B cell (primary cell): ENCODE results near the gene PTPN23. TPM values are rescaled to one million over a fixed set of nuclear protein-coding genes. Genes with fewer than 3 reads are reported as not detected.

Experiments used
- ATAC-seq: fragments of 200-7000 bp; cut with Tn5 transposase; one replicate; pipeline ENCODE4 v1.10.0; 2021; ENCODE audit warnings: low read depth, mild to moderate bottlenecking, moderate number of reproducible peaks, moderate library complexity
- CTCF ChIA-PET: fragments of 350-600 bp; sonication (Branson Sonifier 250); formaldehyde crosslinking; loops from one replicate; lab custom pipeline; 2021; ENCODE audit warnings: antibody characterized with exemption, inconsistent platforms; lab: Charles Lee
- POLR2A ChIA-PET: fragments of 350-600 bp; sonication (Branson Sonifier 250); formaldehyde crosslinking; loops from one replicate; lab custom pipeline; 2021; ENCODE audit warnings: antibody characterized with exemption; lab: Charles Lee
- DNase-seq: peaks from one replicate; pipeline ENCODE4 v3.0.0; 2013
- H2AFZ ChIP-seq: 2 replicates; pipeline ENCODE4 v1.6.1; 2012; ENCODE audit warnings: mild to moderate bottlenecking, low read depth, low read length; ENCODE audit not compliant: insufficient read depth, poor library complexity, severe bottlenecking
- H3K27ac ChIP-seq, 2 donors: 1 replicate in 1 of 2; 2 replicates in 1 of 2; pipeline ENCODE4 v1.5.1; 2012 to 2013; ENCODE audit warnings: low read length in 2 of 2, mild to moderate bottlenecking in 2 of 2, moderate library complexity in 1 of 2
- H3K27me3 ChIP-seq, 4 experiments: fragments of 200-600 bp in 1 of 4; sonication (generic) in 1 of 4; replicated peaks in 1 of 4; 1 replicate in 2 of 4; 2 replicates in 2 of 4; pipeline versions ENCODE4 v1.6.1 to v1.7.0; 2013 to 2016; ENCODE audit warnings: low read length in 3 of 4, mild to moderate bottlenecking in 2 of 4, mixed read lengths in 1 of 4, moderate library complexity in 1 of 4; ENCODE audit not compliant: insufficient read depth in 4 of 4, control insufficient read depth in 3 of 4; ENCODE audit errors: control extremely low read depth in 1 of 4
- H3K36me3 ChIP-seq, 2 experiments: replicated peaks in 1 of 2; 1 replicate in 1 of 2; 2 replicates in 1 of 2; pipeline versions ENCODE4 v1.6.1 to v1.7.1; 2013; ENCODE audit warnings: low read length in 1 of 2; ENCODE audit not compliant: insufficient read depth in 2 of 2, control insufficient read depth in 1 of 2; ENCODE audit errors: control extremely low read depth in 1 of 2, extremely low read depth in 1 of 2
- H3K4me1 ChIP-seq, 2 donors: fragments of 200-600 bp in 1 of 2; sonication (generic) in 1 of 2; 1 replicate in 1 of 2; 2 replicates in 1 of 2; pipeline versions ENCODE4 v1.5.1 to v1.6.1; 2013 to 2017; ENCODE audit warnings: low read length in 2 of 2; ENCODE audit not compliant: control insufficient read depth in 2 of 2, insufficient read depth in 2 of 2
- H3K4me2 ChIP-seq: replicated peaks from 2 replicates; pipeline ENCODE3; 2012; ENCODE audit warnings: mild to moderate bottlenecking, low read depth, low read length; ENCODE audit not compliant: poor library complexity, severe bottlenecking
- H3K4me3 ChIP-seq, 5 experiments: fragments of 200-600 bp in 1 of 5; sonication (generic) in 1 of 5; 1 replicate in 3 of 5; 2 replicates in 2 of 5; pipeline versions ENCODE4 v1.5.1 to v1.7.0; 2011 to 2016; ENCODE audit warnings: low read length in 4 of 5, mild to moderate bottlenecking in 4 of 5, low read depth in 2 of 5, control low read depth in 1 of 5, moderate library complexity in 1 of 5; ENCODE audit not compliant: insufficient read depth in 1 of 5; ENCODE audit errors: control extremely low read depth in 1 of 5, extremely low read depth in 1 of 5
- H3K79me2 ChIP-seq: fragments of 200-600 bp; sonication (generic); one replicate; pipeline ENCODE4 v1.6.0; 2016; ENCODE audit warnings: low read length; ENCODE audit not compliant: control insufficient read depth, insufficient read depth
- H3K9ac ChIP-seq: fragments of 200-600 bp; sonication (generic); 2 replicates; pipeline ENCODE4 v1.6.1; 2017; ENCODE audit warnings: mild to moderate bottlenecking, low read length, moderate library complexity
- H3K9me3 ChIP-seq, 3 donors: one replicate each; pipeline versions ENCODE4 v1.6.1 to v1.7.1; 2013; ENCODE audit warnings: low read length in 2 of 3; ENCODE audit not compliant: control insufficient read depth in 2 of 3, insufficient read depth in 1 of 3; ENCODE audit errors: control extremely low read depth in 1 of 3
- H4K20me1 ChIP-seq: 2 replicates; pipeline ENCODE4 v1.6.0; 2012; ENCODE audit warnings: mild to moderate bottlenecking, low read length; ENCODE audit not compliant: insufficient read depth, control insufficient read depth, poor library complexity, severe bottlenecking
- H3K27ac Mint-ChIP-seq: one replicate; pipeline ENCODE4 v1.8.0; 2021; ENCODE audit warnings: mixed read lengths
- H3K27me3 Mint-ChIP-seq: one replicate; pipeline ENCODE4 v1.8.0; 2021; ENCODE audit warnings: mixed read lengths
- H3K4me1 Mint-ChIP-seq: one replicate; pipeline ENCODE4 v1.8.0; 2021; ENCODE audit warnings: mixed read lengths
- H3K4me3 Mint-ChIP-seq: one replicate; pipeline ENCODE4 v1.8.0; 2021; ENCODE audit warnings: mixed read lengths
- H3K9me3 Mint-ChIP-seq: one replicate; pipeline ENCODE4 v1.8.0; 2022; ENCODE audit warnings: mixed read lengths; ENCODE audit not compliant: insufficient read depth
- CTCF ChIP-seq: fragments of 200-600 bp; IDR thresholded peaks from one replicate; pipeline ENCODE4 v1.8.0; 2022; ENCODE audit warnings: antibody characterized with exemption, mild to moderate bottlenecking
- EZH2 ChIP-seq: IDR thresholded peaks from 2 replicates; pipeline ENCODE4 v1.6.1; 2012; ENCODE audit warnings: borderline replicate concordance, low read depth, mild to moderate bottlenecking, moderate library complexity, low read length; ENCODE audit not compliant: insufficient read depth, poor library complexity, severe bottlenecking
- WGBS: methylation state at CpG from one replicate; pipeline ENCODE4 v1.1.5; 2013; ENCODE audit warnings: missing lambda C conversion rate; ENCODE audit not compliant: insufficient coverage; 5-methylcytosine and 5-hydroxymethylcytosine counted together
- intact Hi-C: fragments of 100-400 bp; cut with micrococcal nuclease; formaldehyde crosslinking; loops from one replicate; pipeline ENCODE4 v1.10.0; 2022
- polyA plus RNA-seq: library from polyadenylated mRNA; depleted of rRNA; stranded (reverse); fragments of >200 nt; gene quantifications from 2 replicates; pipeline ENCODE4 v1.2.3, GENCODE V29; 2012
- total RNA-seq, 2 donors: library from RNA; stranded (reverse); fragments of 120-200 nt in 1 of 2; gene quantifications; 1 replicate in 1 of 2; 2 replicates in 1 of 2; pipeline versions ENCODE4 v1.2.3 to v1.2.4, GENCODE V29; 2013 to 2022

The PTPN23 gene
- total and polyA plus RNA-seq, 2 donors (not counting 1 experiment from before 2014, with no cell fraction given) = 21.3 to 68.8 TPM

DNA sequence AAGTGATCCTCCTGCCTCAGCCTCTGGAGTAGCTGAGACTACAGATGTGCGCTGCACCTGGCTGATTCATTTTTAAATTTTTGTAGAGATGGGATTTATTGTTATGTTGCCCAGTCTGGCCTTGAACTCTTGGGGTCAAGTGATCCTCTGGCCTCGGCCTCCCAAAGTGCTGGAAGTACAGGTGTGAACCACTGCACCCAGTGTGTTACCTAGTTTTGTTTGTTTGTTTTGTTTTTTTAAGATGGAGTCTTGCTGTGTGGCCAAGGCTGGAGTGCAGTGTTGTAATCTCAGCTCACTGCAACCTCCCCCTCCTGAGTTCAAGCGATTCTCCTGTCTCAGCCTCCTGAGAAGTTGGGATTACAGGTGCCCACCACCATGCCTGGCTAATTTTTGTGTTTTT, 12.1 kb downstream of the PTPN23 start:
- Histone ChIP-seq H3K27ac (no peak overlapping the region), H3K36me3 (peaks cover 2 to 37% of the 10 kb centered on the region in 2 experiments), H4K20me1 (peaks cover 81% of the 10 kb centered on the region), H3K4me3 (no peak overlapping the region), H3K79me2 (peaks cover 92% of the 10 kb centered on the region), H3K9ac (no peak overlapping the region), H2AFZ (no peak overlapping the region), H3K4me2 (no peak overlapping the region), H3K4me1 (peaks cover 0 to 3% of the 10 kb centered on the region in 2 donors), H3K27me3 (no peaks in the 10 kb centered on the region), H3K9me3 (no peaks in the 10 kb centered on the region)
- Mint-ChIP-seq H3K27me3 (no peaks in the 10 kb centered on the region), H3K27ac (no peak overlapping the region), H3K4me1 (peaks cover 17% of the 10 kb centered on the region), H3K9me3 (no peaks in the 10 kb centered on the region), H3K4me3 (no peak overlapping the region)
- intact Hi-C loops = no loop called here
- CTCF ChIA-PET = no interaction called here
- WGBS = 100% methylated on average over 2 of the region's 3 CpGs
- TF ChIP-seq EZH2 = no peak
- TF ChIP-seq CTCF = no peak
- DNase-seq (no peak), ATAC-seq (no peak)
- POLR2A ChIA-PET = no interaction called here

- 100% methylated on average over 5 of the region's 8 CpGs for WGBS
- Mint-ChIP-seq H3K4me1 (peaks cover 17% of the 10 kb centered on the region), H3K27me3 (no peaks in the 10 kb centered on the region), H3K27ac (no peak overlapping the region), H3K4me3 (no peak overlapping the region), H3K9me3 (no peaks in the 10 kb centered on the region)
- peaks cover 92% of the 10 kb centered on the region for H3K79me2 ChIP-seq
- H3K9me3 ChIP-seq = no peaks in the 10 kb centered on the region
- no peak overlapping the region for H2AFZ ChIP-seq
- DNase-seq (no peak), ATAC-seq (no peak)
- peaks cover 82% of the 10 kb centered on the region for H4K20me1 ChIP-seq
- no peaks in the 10 kb centered on the region for H3K27me3 ChIP-seq
- CTCF ChIA-PET = interaction anchor here (0.7 to 1.5 kb wide), 2 partner anchors 15 to 26 kb away, joined by 3 to 4 read pairs; no protein-coding TSS in a partner anchor
- no peak for TF ChIP-seq EZH2
- TF ChIP-seq CTCF = no peak
- H3K4me3 ChIP-seq = no peak overlapping the region
- intact Hi-C loops = no loop called here
- H3K27ac ChIP-seq = no peak overlapping the region
- H3K9ac ChIP-seq = no peak overlapping the region
- POLR2A ChIA-PET = no interaction called here
- H3K4me1 ChIP-seq = peaks cover 0 to 3% of the 10 kb centered on the region in 2 donors
- H3K4me2 ChIP-seq = no peak overlapping the region
- H3K36me3 ChIP-seq = peaks cover 2 to 37% of the 10 kb centered on the region in 2 experiments
Measured at GRCh38 chr3:47394140-47394870, 13.5 kb downstream of the PTPN23 start.
